C4-2B (cell line): ENCODE results near the gene B4GALNT3.

Experiments used
- ZFX ChIP-seq: fragments of 450-650 bp; IDR thresholded peaks from 2 replicates; pipeline ENCODE4 v1.6.1; 2017
- TF ChIP-seq, protein P1 (sequence below): fragments of 450-650 bp; conservative IDR thresholded peaks from 2 replicates; pipeline ENCODE4 v1.5.1; 2017; ENCODE audit warnings: mild to moderate bottlenecking

DNA sequence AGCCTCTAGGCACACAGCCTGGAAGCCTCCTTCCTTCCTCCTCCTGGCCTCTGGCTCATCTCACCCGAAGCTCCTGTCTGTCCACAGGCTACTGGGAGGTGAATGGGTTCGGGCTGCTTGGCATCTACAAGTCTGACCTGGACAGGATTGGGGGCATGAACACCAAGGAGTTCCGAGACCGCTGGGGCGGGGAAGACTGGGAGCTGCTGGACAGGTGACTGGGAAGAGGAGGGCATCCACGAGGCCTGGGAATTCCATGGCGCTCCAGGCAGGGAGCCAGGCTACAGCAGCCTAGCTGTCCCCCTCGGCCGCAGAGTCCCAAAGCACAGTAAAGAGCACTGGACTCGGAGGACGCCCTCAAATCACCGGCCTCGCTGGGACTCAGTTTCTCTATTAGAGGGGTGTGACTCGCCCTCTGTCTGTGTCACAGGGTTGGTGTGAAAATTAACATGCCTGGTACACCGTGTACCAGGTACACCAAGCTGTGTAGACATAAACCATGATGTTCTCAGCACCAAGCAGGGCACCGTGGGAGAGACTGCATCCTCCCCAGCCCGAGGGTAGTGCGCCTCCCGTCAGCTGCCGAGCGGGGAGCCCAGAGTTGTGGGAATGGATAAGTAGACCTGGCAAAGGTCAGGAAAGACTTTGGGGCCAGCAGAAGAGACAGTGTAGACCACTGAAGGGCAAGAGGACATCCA, 99.6 kb downstream of the B4GALNT3 start:
- TF ChIP-seq, protein P1, sequence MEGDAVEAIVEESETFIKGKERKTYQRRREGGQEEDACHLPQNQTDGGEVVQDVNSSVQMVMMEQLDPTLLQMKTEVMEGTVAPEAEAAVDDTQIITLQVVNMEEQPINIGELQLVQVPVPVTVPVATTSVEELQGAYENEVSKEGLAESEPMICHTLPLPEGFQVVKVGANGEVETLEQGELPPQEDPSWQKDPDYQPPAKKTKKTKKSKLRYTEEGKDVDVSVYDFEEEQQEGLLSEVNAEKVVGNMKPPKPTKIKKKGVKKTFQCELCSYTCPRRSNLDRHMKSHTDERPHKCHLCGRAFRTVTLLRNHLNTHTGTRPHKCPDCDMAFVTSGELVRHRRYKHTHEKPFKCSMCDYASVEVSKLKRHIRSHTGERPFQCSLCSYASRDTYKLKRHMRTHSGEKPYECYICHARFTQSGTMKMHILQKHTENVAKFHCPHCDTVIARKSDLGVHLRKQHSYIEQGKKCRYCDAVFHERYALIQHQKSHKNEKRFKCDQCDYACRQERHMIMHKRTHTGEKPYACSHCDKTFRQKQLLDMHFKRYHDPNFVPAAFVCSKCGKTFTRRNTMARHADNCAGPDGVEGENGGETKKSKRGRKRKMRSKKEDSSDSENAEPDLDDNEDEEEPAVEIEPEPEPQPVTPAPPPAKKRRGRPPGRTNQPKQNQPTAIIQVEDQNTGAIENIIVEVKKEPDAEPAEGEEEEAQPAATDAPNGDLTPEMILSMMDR = no peak
- TF ChIP-seq ZFX = no peak
